ENCODE results near the gene TMEM151B. TPM values are rescaled to one million over a fixed set of nuclear protein-coding genes. Genes with fewer than 3 reads are reported as not detected.

TMEM151B gene
- total RNA-seq, 4 donors from 2014 or later = not detected

GRCh38 chr6:44235891-44236516, 34.2 kb upstream of the TMEM151B start:
- Histone ChIP-seq H3K4me3 (no peak overlapping the region), H3K9me3 (no peaks in the 10 kb centered on the region), H3K27me3 (no peaks in the 10 kb centered on the region), H3K36me3 (peaks cover 0 to 27% (median 0%) of the 10 kb centered on the region in 3 donors), H3K27ac (peak overlapping the region in 1 of 4 donors; percentile 80), H3K4me1 (peaks cover 6 to 56% (median 42%) of the 10 kb centered on the region in 3 donors)
- TF ChIP-seq POLR2A (IDR thresholded peaks at IDR 0.05) (no peak), CTCF (IDR thresholded peaks at IDR 0.05) (no peak)
- intact Hi-C loops (cut with DNase I) = loop anchor here (5.0 kb wide), 1 partner anchor 64 kb away; no protein-coding TSS in a partner anchor
- no peak for DNase-seq
- whole genome bisulfite sequencing, 2 donors = 86 to 98% methylated on average over 4 to 6 of the region's 6 CpGs

GRCh38 chr6:44237021-44237812, 33.0 kb upstream of the TMEM151B start:
- Histone ChIP-seq H3K9me3 (no peaks in the 10 kb centered on the region), H3K27me3 (no peaks in the 10 kb centered on the region), H3K36me3 (peaks cover 0 to 15% (median 0%) of the 10 kb centered on the region in 3 donors), H3K27ac (peak overlapping the region; percentile 87 to 99 (median 96)), H3K4me3 (peak overlapping the region; percentile 43 to 89 (median 65)), H3K4me1 (peaks cover 6 to 56% (median 42%) of the 10 kb centered on the region in 3 donors)
- DNase-seq = no peak
- 40 to 90% methylated on average over 1 to 6 of the region's 22 CpGs for WGBS, 2 donors
- TF ChIP-seq CTCF (IDR thresholded peaks at IDR 0.05) (no peak), POLR2A (IDR thresholded peaks at IDR 0.05) (peak in 1 of 4 donors; percentile 38)
- intact Hi-C loops (cut with DNase I) = loop anchor here (5.0 kb wide), 1 partner anchor 65 kb away; no protein-coding TSS in a partner anchor

- intact Hi-C loops (cut with DNase I) = loop anchor here (5.0 kb wide), 1 partner anchor 66 kb away; no protein-coding TSS in a partner anchor
- Histone ChIP-seq H3K27me3 (no peaks in the 10 kb centered on the region), H3K9me3 (no peaks in the 10 kb centered on the region), H3K27ac (peak overlapping the region; percentile 87 to 99 (median 96)), H3K4me1 (peaks cover 6 to 53% (median 38%) of the 10 kb centered on the region in 3 donors), H3K4me3 (peak overlapping the region; percentile 43 to 89 (median 65)), H3K36me3 (peaks cover 0 to 8% (median 0%) of the 10 kb centered on the region in 3 donors)
- WGBS, 2 donors = 8 to 15% methylated on average over 4 to 9 of the region's 42 CpGs
- DNase-seq = no peak
- TF ChIP-seq POLR2A (IDR thresholded peaks at IDR 0.05) (peak in 2 of 4 donors; percentile 32 to 44), CTCF (IDR thresholded peaks at IDR 0.05) (peak; percentile 95 to 99 (median 98))
These were observed 32.3 kb upstream of the TMEM151B start for GRCh38 chr6:44237813-44238433.

GRCh38 chr6:44238687-44239350, 31.4 kb upstream of the TMEM151B start:
- TF ChIP-seq POLR2A (IDR thresholded peaks at IDR 0.05) = no peak
- no peak for TF ChIP-seq CTCF (IDR thresholded peaks at IDR 0.05)
- 65 to 71% methylated on average over 4 to 7 of the region's 7 CpGs for WGBS, 2 donors
- no peaks in the 10 kb centered on the region for H3K9me3 ChIP-seq
- no peak overlapping the region for H3K4me3 ChIP-seq
- H3K27me3 ChIP-seq = no peaks in the 10 kb centered on the region
- H3K36me3 ChIP-seq = no peaks in the 10 kb centered on the region
- peak overlapping the region in 3 of 4 donors; percentile 96 to 99 (median 97) for H3K27ac ChIP-seq
- peaks cover 6 to 44% (median 30%) of the 10 kb centered on the region in 3 donors for H3K4me1 ChIP-seq
- intact Hi-C loops (cut with DNase I) = loop anchor here (5.0 kb wide), 1 partner anchor 67 kb away; no protein-coding TSS in a partner anchor
- no peak for DNase-seq
